Stomach (tissue), 9 donors: ENCODE results near the gene CFAP20. TPM values are rescaled to one million over a fixed set of nuclear protein-coding genes. Genes with fewer than 3 reads are reported as not detected.

Source experiments
- DNase-seq, 2 donors: peaks; one replicate each; pipeline versions ENCODE4 v3.0.0 to v3.0.0-alpha.2; 2013 to 2019
- H3K27ac ChIP-seq, 5 donors: fragments of 200-600 bp in 4 of 5; sonication (generic) in 4 of 5; one replicate each; pipeline ENCODE4 v1.5.1; 2013 to 2019; ENCODE audit warnings: mild to moderate bottlenecking in 1 of 5, moderate library complexity in 1 of 5
- H3K27me3 ChIP-seq, 3 donors: fragments of 200-600 bp; sonication (generic); one replicate each; pipeline ENCODE4 v1.5.1; 2017 to 2019; ENCODE audit warnings: mixed run types in 1 of 3
- H3K36me3 ChIP-seq, 4 donors: fragments of 200-600 bp; sonication (generic); 1 replicate in 3 of 4; 2 replicates in 1 of 4; pipeline ENCODE4 v1.5.1; 2016 to 2019
- H3K4me1 ChIP-seq, 4 donors: fragments of 200-600 bp; sonication (generic); one replicate each; pipeline ENCODE4 v1.5.1; 2016 to 2019
- H3K4me3 ChIP-seq, 4 donors: fragments of 200-600 bp; sonication (generic) in 3 of 4; one replicate each; pipeline ENCODE4 v1.5.1; 2016 to 2019; ENCODE audit warnings: mild to moderate bottlenecking in 1 of 4
- H3K9me3 ChIP-seq, 4 donors: fragments of 200-600 bp; sonication (generic); one replicate each; pipeline ENCODE4 v1.5.1; 2016 to 2019
- EP300 ChIP-seq: sonication (generic); formaldehyde crosslinking; IDR thresholded peaks from one replicate; pipeline ENCODE4 v1.6.1; 2017; ENCODE audit warnings: antibody characterized with exemption
- POLR2A ChIP-seq, 4 donors: fragments of 450-650 bp; IDR thresholded peaks; one replicate each; pipeline ENCODE4 v1.6.1; 2016; ENCODE audit warnings: antibody characterized with exemption in 4 of 4, control low read depth in 2 of 4, mild to moderate bottlenecking in 1 of 4, moderate library complexity in 1 of 4
- POLR2AphosphoS5 ChIP-seq, 3 donors: sonication (generic); formaldehyde crosslinking; IDR thresholded peaks; one replicate each; pipeline ENCODE4 v1.6.1; 2016; ENCODE audit warnings: antibody characterized with exemption in 3 of 3
- WGBS, 5 donors: extraction: QIAGEN DNeasy Blood & Tissue Kit in 3 of 5; methylation state at CpG; one replicate each; pipeline versions ENCODE4 v1.1.5 to v1.1.7; 2013 to 2018; 5-methylcytosine and 5-hydroxymethylcytosine counted together
- intact Hi-C: fragments of 100-400 bp; cut with DNase I; formaldehyde crosslinking; loops from one replicate; pipeline ENCODE4 v1.15.1; 2023; ENCODE audit warnings: low total_unique reads
- polyA plus RNA-seq, 3 donors: library from polyadenylated mRNA; stranded (reverse); fragments of 200-250 nt; gene quantifications; one replicate each; pipeline ENCODE4 v1.2.3, GENCODE V29; 2013
- total RNA-seq, 5 donors: library from RNA; depleted of rRNA; stranded (reverse); fragments of >200 nt; gene quantifications; one replicate each; pipeline versions ENCODE4 v1.1.0 to v1.2.3, GENCODE V29; 2014 to 2016
- TF ChIP-seq, protein P1 (sequence below), 7 experiments: fragments of 450-650 bp in 4 of 7; fragments of 200-600 bp in 3 of 7; sonication (generic) in 3 of 7; IDR thresholded peaks; one replicate each; pipeline ENCODE4 v1.5.1; 2016 to 2019; ENCODE audit warnings: antibody characterized with exemption in 7 of 7, control low read depth in 2 of 7, mild to moderate bottlenecking in 1 of 7
- donor health status: healthy with polysubstance abuse.
- donor health status: Bipolar disorder and iron deficiency.
- donor health status: healthy.

The CFAP20 gene
- total and polyA plus RNA-seq, 8 donors = 0.58 to 81.7 (median 23.8) TPM

DNA sequence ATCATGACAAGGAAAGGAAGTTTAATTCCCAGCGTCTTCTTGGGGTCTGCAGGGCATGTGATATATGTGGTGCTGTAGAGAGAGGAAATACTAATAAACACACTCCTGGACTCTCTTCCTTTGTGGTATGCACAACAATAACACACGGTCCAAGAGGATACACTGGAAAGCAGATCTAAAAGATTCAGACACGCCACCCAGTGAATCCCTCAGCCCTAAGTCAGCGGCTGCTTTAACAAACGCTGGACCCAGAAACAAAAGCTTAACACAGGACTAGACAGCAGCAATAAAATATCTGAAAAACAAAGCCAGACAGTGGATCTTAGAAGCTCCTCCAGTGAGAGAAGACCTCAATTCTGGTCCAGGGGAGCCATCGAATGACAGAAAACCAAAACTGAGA is 13.1 kb downstream of the CFAP20 start:
- no peak overlapping the region for H3K27ac ChIP-seq
- no peak for DNase-seq
- intact Hi-C loops = no loop called here
- WGBS, 5 donors = 68 to 79% (median 73%) methylated on average over 6 of the region's 6 CpGs
- H3K27me3 ChIP-seq = no peaks in the 10 kb centered on the region
- peaks cover 20 to 53% (median 32%) of the 10 kb centered on the region in 4 donors for H3K4me1 ChIP-seq
- no peak overlapping the region for H3K4me3 ChIP-seq
- peaks cover 37 to 49% (median 48%) of the 10 kb centered on the region in 4 donors for H3K36me3 ChIP-seq
- no peaks in the 10 kb centered on the region for H3K9me3 ChIP-seq
- TF ChIP-seq POLR2AphosphoS5 (IDR thresholded peaks at IDR 0.05) (no peak), POLR2A (IDR thresholded peaks at IDR 0.05) (no peak), EP300 (no peak)
- TF ChIP-seq, protein P1, sequence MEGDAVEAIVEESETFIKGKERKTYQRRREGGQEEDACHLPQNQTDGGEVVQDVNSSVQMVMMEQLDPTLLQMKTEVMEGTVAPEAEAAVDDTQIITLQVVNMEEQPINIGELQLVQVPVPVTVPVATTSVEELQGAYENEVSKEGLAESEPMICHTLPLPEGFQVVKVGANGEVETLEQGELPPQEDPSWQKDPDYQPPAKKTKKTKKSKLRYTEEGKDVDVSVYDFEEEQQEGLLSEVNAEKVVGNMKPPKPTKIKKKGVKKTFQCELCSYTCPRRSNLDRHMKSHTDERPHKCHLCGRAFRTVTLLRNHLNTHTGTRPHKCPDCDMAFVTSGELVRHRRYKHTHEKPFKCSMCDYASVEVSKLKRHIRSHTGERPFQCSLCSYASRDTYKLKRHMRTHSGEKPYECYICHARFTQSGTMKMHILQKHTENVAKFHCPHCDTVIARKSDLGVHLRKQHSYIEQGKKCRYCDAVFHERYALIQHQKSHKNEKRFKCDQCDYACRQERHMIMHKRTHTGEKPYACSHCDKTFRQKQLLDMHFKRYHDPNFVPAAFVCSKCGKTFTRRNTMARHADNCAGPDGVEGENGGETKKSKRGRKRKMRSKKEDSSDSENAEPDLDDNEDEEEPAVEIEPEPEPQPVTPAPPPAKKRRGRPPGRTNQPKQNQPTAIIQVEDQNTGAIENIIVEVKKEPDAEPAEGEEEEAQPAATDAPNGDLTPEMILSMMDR (IDR thresholded peaks at IDR 0.05) = no peak

DNA sequence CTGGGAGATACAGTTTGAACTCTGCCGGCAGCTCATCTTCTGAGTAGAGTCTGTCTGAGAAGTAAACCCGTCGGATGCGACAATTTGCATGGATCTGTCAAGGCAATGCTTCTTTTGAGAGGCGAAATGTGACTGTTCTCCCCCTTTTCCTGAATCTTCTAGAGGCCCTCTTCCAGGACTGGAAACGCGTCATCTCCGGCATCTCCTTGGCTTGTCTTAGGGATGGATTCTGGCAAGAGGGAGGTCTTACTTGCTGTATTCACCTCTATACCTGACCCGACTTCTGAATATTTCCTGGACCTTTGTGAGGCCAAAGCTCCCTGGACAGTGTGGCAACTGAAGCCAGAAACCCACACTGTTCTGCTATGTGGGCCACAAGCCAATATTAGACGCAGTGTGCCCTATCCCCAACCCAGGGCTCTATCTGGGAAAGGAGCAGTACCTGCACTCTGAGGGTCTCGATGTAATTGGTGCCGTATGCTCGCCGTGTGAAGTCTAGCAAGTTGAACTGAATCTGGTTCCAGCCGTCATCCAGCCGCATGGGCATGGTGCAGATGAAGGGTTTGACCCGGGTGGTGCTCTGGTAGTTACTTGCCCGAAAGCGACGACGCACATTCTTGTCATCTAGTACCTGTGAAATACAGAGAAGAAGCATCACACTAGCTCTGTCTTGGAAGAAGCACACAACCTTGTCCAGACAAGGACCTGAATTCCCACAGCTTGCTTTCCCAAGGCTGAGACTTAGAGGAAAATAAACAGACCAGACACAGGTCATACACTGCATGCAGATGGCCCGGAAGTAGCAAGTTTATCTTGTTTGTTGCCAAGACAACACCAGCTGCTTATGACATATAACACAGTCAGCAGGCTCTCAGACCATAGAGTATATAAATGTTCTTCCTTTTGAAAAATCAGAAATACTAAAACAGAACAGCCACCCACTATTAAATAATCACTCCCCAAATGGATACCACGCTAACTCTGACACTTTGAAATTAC is 14.1 kb downstream of the CFAP20 start:
- DNase-seq = peak in 1 of 2 donors; percentile 83
- peaks cover 10 to 43% (median 23%) of the 10 kb centered on the region in 4 donors for H3K4me1 ChIP-seq
- intact Hi-C loops = loop anchor here (5.0 kb wide), 1 partner anchor 98 kb away; no protein-coding TSS in a partner anchor
- 80 to 89% (median 86%) methylated on average over 22 to 23 of the region's 23 CpGs for WGBS, 5 donors
- H3K27me3 ChIP-seq = no peaks in the 10 kb centered on the region
- no peak overlapping the region for H3K4me3 ChIP-seq
- TF ChIP-seq EP300 (no peak), POLR2A (IDR thresholded peaks at IDR 0.05) (no peak), POLR2AphosphoS5 (IDR thresholded peaks at IDR 0.05) (no peak)
- TF ChIP-seq, protein P1 (IDR thresholded peaks at IDR 0.05) = no peak
- H3K36me3 ChIP-seq = peaks cover 37 to 49% (median 48%) of the 10 kb centered on the region in 4 donors
- H3K27ac ChIP-seq = peak overlapping the region in 2 of 5 donors; percentile 24 to 29
- H3K9me3 ChIP-seq = no peaks in the 10 kb centered on the region

DNA sequence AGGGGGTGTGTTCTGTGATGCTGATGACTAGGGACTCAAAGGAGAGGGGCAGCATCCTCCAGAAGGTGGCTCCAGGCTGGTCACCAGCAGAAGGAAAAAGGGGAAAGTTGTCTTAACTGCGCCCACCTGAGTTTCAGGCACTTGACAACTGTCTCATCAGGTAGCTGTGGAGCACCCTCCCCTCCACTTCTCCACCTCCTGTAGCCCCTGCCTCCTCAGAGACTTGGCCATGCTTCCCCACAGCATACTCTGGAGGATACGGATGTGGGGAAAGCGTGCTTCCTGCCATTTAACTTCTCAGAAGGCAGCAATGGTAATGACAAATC is 17.9 kb downstream of the CFAP20 start:
- intact Hi-C loops = loop anchor here (5.0 kb wide), 1 partner anchor 94 kb away; no protein-coding TSS in a partner anchor
- TF ChIP-seq POLR2AphosphoS5 (IDR thresholded peaks at IDR 0.05) (no peak), EP300 (no peak), POLR2A (IDR thresholded peaks at IDR 0.05) (no peak)
- TF ChIP-seq, protein P1 (IDR thresholded peaks at IDR 0.05) = no peak
- no peak for DNase-seq
- WGBS, 5 donors = 81 to 94% (median 92%) methylated on average over 3 of the region's 3 CpGs
- H3K4me3 ChIP-seq = no peak overlapping the region
- no peaks in the 10 kb centered on the region for H3K9me3 ChIP-seq
- H3K27ac ChIP-seq = no peak overlapping the region
- peaks cover 0 to 5% (median 0%) of the 10 kb centered on the region in 4 donors for H3K4me1 ChIP-seq
- H3K36me3 ChIP-seq = peaks cover 33 to 43% (median 43%) of the 10 kb centered on the region in 4 donors
- no peaks in the 10 kb centered on the region for H3K27me3 ChIP-seq

DNA sequence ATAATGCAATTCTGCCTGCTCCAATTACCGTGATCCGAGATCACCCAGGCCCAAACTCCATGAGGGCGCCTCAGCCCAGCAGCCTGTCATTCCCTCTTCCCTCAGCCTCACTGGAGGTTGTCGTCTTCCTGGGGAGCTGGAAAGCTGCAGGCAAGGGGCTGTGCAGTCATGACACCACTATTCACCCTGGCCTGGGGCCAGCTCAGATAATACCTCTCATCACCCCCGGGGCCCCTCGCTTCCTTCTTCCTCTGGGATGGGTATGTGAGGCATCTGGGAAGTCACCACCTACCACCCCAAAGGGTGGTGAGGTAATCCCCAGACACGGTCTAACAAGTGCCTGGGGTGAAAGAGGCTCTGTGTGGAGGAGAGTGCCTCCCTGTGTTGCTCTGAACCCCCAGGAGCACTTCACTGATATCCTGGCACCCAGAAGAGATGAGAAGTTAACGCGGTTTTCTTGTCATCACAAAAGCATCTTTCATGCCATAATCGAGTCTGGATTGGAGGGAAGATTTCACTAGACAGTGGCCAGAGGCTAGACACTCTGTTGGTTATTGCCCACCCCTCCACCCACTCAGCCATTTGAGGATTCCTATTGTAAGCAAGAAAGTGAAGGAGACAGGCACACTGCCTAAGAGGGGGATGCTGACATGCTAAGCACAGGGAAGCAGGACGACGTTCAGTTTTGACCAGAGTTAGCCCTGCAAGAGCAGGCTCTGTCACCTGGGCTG is 18.4 kb downstream of the CFAP20 start:
- H3K27me3 ChIP-seq = no peaks in the 10 kb centered on the region
- 46 to 62% (median 58%) methylated on average over 12 of the region's 12 CpGs for WGBS, 5 donors
- no peak overlapping the region for H3K27ac ChIP-seq
- intact Hi-C loops = loop anchor here (5.0 kb wide), 1 partner anchor 93 kb away; no protein-coding TSS in a partner anchor
- DNase-seq = peak in 1 of 2 donors; percentile 23
- TF ChIP-seq, protein P1 (IDR thresholded peaks at IDR 0.05) = no peak
- TF ChIP-seq EP300 (no peak), POLR2A (IDR thresholded peaks at IDR 0.05) (no peak), POLR2AphosphoS5 (IDR thresholded peaks at IDR 0.05) (no peak)
- no peaks in the 10 kb centered on the region for H3K4me1 ChIP-seq
- no peak overlapping the region for H3K4me3 ChIP-seq
- peaks cover 29 to 38% (median 38%) of the 10 kb centered on the region in 4 donors for H3K36me3 ChIP-seq
- no peaks in the 10 kb centered on the region for H3K9me3 ChIP-seq
